ENCODE results near the gene SERGEF.

The SERGEF gene

GRCh38 chr11:17992916-17993315 lies 19.9 kb downstream of the SERGEF start:
- no peaks in the 10 kb centered on the region for H3K27me3 ChIP-seq
- H3K9me3 ChIP-seq = no peaks in the 10 kb centered on the region
- no peak overlapping the region for H3K4me3 ChIP-seq (ENCODE audit: low read depth in 1 of 2, low read length in 1 of 2)
- TF ChIP-seq CTCF (IDR thresholded peaks at IDR 0.05) = no peak
- peaks cover 11% of the 10 kb centered on the region for H3K36me3 ChIP-seq
- H3K4me1 ChIP-seq (ENCODE audit: control insufficient read depth in 1 of 2, insufficient read depth in 1 of 2, low read depth in 1 of 2, low read length in 1 of 2) = no peaks in the 10 kb centered on the region
- no peak overlapping the region for H3K27ac ChIP-seq

GRCh38 chr11:17991783-17992433 lies 20.9 kb downstream of the SERGEF start:
- no peaks in the 10 kb centered on the region for H3K4me1 ChIP-seq (ENCODE audit: control insufficient read depth in 1 of 2, insufficient read depth in 1 of 2, low read depth in 1 of 2, low read length in 1 of 2)
- H3K36me3 ChIP-seq = peaks cover 11% of the 10 kb centered on the region

GRCh38 chr11:17989306-17989705 lies 23.5 kb downstream of the SERGEF start:
- Histone ChIP-seq H3K4me3 (ENCODE audit: low read depth in 1 of 2, low read length in 1 of 2) (no peak overlapping the region), H3K27ac (no peak overlapping the region), H3K36me3 (peaks cover 11% of the 10 kb centered on the region), H3K27me3 (no peaks in the 10 kb centered on the region), H3K9me3 (no peaks in the 10 kb centered on the region), H3K4me1 (ENCODE audit: control insufficient read depth in 1 of 2, insufficient read depth in 1 of 2, low read depth in 1 of 2, low read length in 1 of 2) (no peaks in the 10 kb centered on the region)
- TF ChIP-seq CTCF (IDR thresholded peaks at IDR 0.05) = no peak

More at GRCh38 chr11:17991783-17992433, 20.9 kb downstream of the SERGEF start:
- no peaks in the 10 kb centered on the region for H3K9me3 ChIP-seq
- peak; percentile 29 for TF ChIP-seq CTCF (IDR thresholded peaks at IDR 0.05)
- no peak overlapping the region for H3K4me3 ChIP-seq (ENCODE audit: low read depth in 1 of 2, low read length in 1 of 2)
- H3K27me3 ChIP-seq = no peaks in the 10 kb centered on the region
- H3K27ac ChIP-seq = no peak overlapping the region

GRCh38 chr11:17988465-17988864 lies 24.4 kb downstream of the SERGEF start:
- no peaks in the 10 kb centered on the region for H3K4me1 ChIP-seq (ENCODE audit: control insufficient read depth in 1 of 2, insufficient read depth in 1 of 2, low read depth in 1 of 2, low read length in 1 of 2)
- peaks cover 6% of the 10 kb centered on the region for H3K36me3 ChIP-seq
- no peaks in the 10 kb centered on the region for H3K27me3 ChIP-seq
- no peak for TF ChIP-seq CTCF (IDR thresholded peaks at IDR 0.05)
- H3K9me3 ChIP-seq = no peaks in the 10 kb centered on the region
- H3K27ac ChIP-seq = no peak overlapping the region
- no peak overlapping the region for H3K4me3 ChIP-seq (ENCODE audit: low read depth in 1 of 2, low read length in 1 of 2)

- no peak overlapping the region for H3K4me3 ChIP-seq (ENCODE audit: low read depth in 1 of 2, low read length in 1 of 2)
- H3K36me3 ChIP-seq = peaks cover 6% of the 10 kb centered on the region
- TF ChIP-seq CTCF (IDR thresholded peaks at IDR 0.05) = no peak
- no peak overlapping the region for H3K27ac ChIP-seq
- no peaks in the 10 kb centered on the region for H3K4me1 ChIP-seq (ENCODE audit: control insufficient read depth in 1 of 2, insufficient read depth in 1 of 2, low read depth in 1 of 2, low read length in 1 of 2)
- no peaks in the 10 kb centered on the region for H3K9me3 ChIP-seq
- H3K27me3 ChIP-seq = no peaks in the 10 kb centered on the region
Measured at GRCh38 chr11:17987826-17988225, 25.0 kb downstream of the SERGEF start.
